ENCODE measurements around the gene FES. TPM values are rescaled to one million over a fixed set of nuclear protein-coding genes. Genes with fewer than 3 reads are reported as not detected.

Gene FES
- total and polyA plus RNA-seq, 4 experiments from 2014 or later: 2.3 to 3.0 TPM; not detected in 2

- peaks cover 2 to 21% of the 10 kb centered on the region in 2 donors for H3K36me3 Mint-ChIP-seq
- ChIA-PET CTCF (ENCODE audit: partially characterized antibody) (interaction anchor here (0.6 to 10.3 kb wide), 22 partner anchors 11 to 699 kb away, joined by 3 to 344 read pairs (median 10); partner anchors contain the start of genes BLM, CIB1, GDPGP1 and MAN2A2), POLR2A (ENCODE audit: partially characterized antibody) (interaction anchor here (0.9 to 10.0 kb wide), 12 partner anchors 11 to 700 kb away, joined by 3 to 315 read pairs (median 10); partner anchors contain the start of genes BLM, CIB1, GDPGP1 and IQGAP1)
- peak overlapping the region in 5 of 7 donors; percentile 4 to 87 (median 53) for H3K27ac Mint-ChIP-seq
- H3K9me3 Mint-ChIP-seq: peaks cover 0 to 6% (median 0%) of the 10 kb centered on the region in 8 donors
- H3K9me3 ChIP-seq (ENCODE audit: control insufficient read depth in 1 of 2, low read length in 2 of 2): no peaks in the 10 kb centered on the region
- no peaks in the 10 kb centered on the region for H3K27me3 ChIP-seq (ENCODE audit: insufficient read depth, low read length)
- intact Hi-C loops (cut with micrococcal nuclease): loop anchor here (5.0 to 10.0 kb wide), 2 partner anchors 542 to 924 kb away; no protein-coding TSS in a partner anchor
- H3K4me3 ChIP-seq (ENCODE audit: low read length in 2 of 2): no peak overlapping the region
- DNase-seq: no peak
- H3K4me1 Mint-ChIP-seq: peaks cover 35 to 75% (median 54%) of the 10 kb centered on the region in 4 donors
- H3K27me3 Mint-ChIP-seq: no peaks in the 10 kb centered on the region
- H3K36me3 ChIP-seq (ENCODE audit: insufficient read depth, low read length): no peaks in the 10 kb centered on the region
- H3K4me1 ChIP-seq (ENCODE audit: insufficient read depth, low read length): peaks cover 58% of the 10 kb centered on the region
- H3K27ac ChIP-seq (ENCODE audit: low read depth, low read length): peak overlapping the region; percentile 82
- peak overlapping the region; percentile 13 to 98 (median 56) for H3K4me3 Mint-ChIP-seq
Observed at GRCh38 chr15:90933301-90933700, 49.0 kb downstream of the FES start.

GRCh38 chr15:90934256-90934948 lies 50.1 kb downstream of the FES start:
- intact Hi-C loops (cut with micrococcal nuclease): loop anchor here (1.0 to 10.0 kb wide), 6 partner anchors 32 to 923 kb away; partner anchors contain the start of genes BLM and VPS33B
- Histone ChIP-seq H3K27me3 (ENCODE audit: insufficient read depth, low read length) (no peaks in the 10 kb centered on the region), H3K27ac (ENCODE audit: low read depth, low read length) (peak overlapping the region; percentile 72), H3K9me3 (ENCODE audit: control insufficient read depth in 1 of 2, low read length in 2 of 2) (no peaks in the 10 kb centered on the region), H3K36me3 (ENCODE audit: insufficient read depth, low read length) (peaks cover 4% of the 10 kb centered on the region), H3K4me1 (ENCODE audit: insufficient read depth, low read length) (peaks cover 52% of the 10 kb centered on the region), H3K4me3 (ENCODE audit: low read length in 2 of 2) (peak overlapping the region; percentile 53 to 91)
- peak overlapping the region; percentile 89 to 97 (median 91) for H3K4me3 Mint-ChIP-seq
- H3K27ac Mint-ChIP-seq: peak overlapping the region; percentile 87 to 99 (median 97)
- ChIA-PET POLR2A (ENCODE audit: partially characterized antibody) (interaction anchor here (0.7 to 10.0 kb wide), 16 partner anchors 8 to 701 kb away, joined by 3 to 315 read pairs (median 6); partner anchors contain the start of genes BLM, CIB1, GDPGP1 and IQGAP1), CTCF (ENCODE audit: partially characterized antibody) (interaction anchor here (0.6 to 10.3 kb wide), 27 partner anchors 9 to 669 kb away, joined by 3 to 344 read pairs (median 5); partner anchors contain the start of genes BLM, MAN2A2, NGRN and RCCD1)
- no peaks in the 10 kb centered on the region for H3K27me3 Mint-ChIP-seq
- peaks cover 3 to 21% of the 10 kb centered on the region in 2 donors for H3K36me3 Mint-ChIP-seq
- peak; percentile 82 to 89 (median 84) for DNase-seq
- peaks cover 32 to 69% (median 50%) of the 10 kb centered on the region in 4 donors for H3K4me1 Mint-ChIP-seq
- peaks cover 0 to 6% (median 0%) of the 10 kb centered on the region in 8 donors for H3K9me3 Mint-ChIP-seq

GRCh38 chr15:90934949-90935751 lies 50.8 kb downstream of the FES start, which contains the start of gene UNC45A:
Gene UNC45A (plus strand): TSS chr15:90935285. CDS start chr15:90935325, 40 bp downstream.
- H3K9me3 ChIP-seq (ENCODE audit: control insufficient read depth in 1 of 2, low read length in 2 of 2): no peaks in the 10 kb centered on the region
- Mint-ChIP-seq H3K36me3 (peaks cover 8 to 23% of the 10 kb centered on the region in 2 donors), H3K4me1 (peaks cover 29 to 61% (median 44%) of the 10 kb centered on the region in 4 donors), H3K4me3 (peak within 1 kb of the TSS; percentile 89 to 97 (median 91)), H3K27ac (peak within 1 kb of the TSS; percentile 87 to 99 (median 97)), H3K27me3 (no peaks in the 10 kb centered on the region), H3K9me3 (peaks cover 0 to 6% (median 0%) of the 10 kb centered on the region in 8 donors)
- H3K4me3 ChIP-seq (ENCODE audit: low read length in 2 of 2): peak within 1 kb of the TSS; percentile 53 to 91
- peaks cover 12% of the 10 kb centered on the region for H3K36me3 ChIP-seq (ENCODE audit: insufficient read depth, low read length)
- peaks cover 49% of the 10 kb centered on the region for H3K4me1 ChIP-seq (ENCODE audit: insufficient read depth, low read length)
- H3K27me3 ChIP-seq (ENCODE audit: insufficient read depth, low read length): no peaks in the 10 kb centered on the region
- peak; percentile 94 to 96 (median 96) for DNase-seq
- ChIA-PET CTCF (ENCODE audit: partially characterized antibody) (interaction anchor here (0.6 to 10.3 kb wide), 25 partner anchors 9 to 674 kb away, joined by 3 to 344 read pairs (median 5); partner anchors contain the start of genes BLM, MAN2A2, NGRN and RCCD1), POLR2A (ENCODE audit: partially characterized antibody) (interaction anchor here (0.7 to 10.0 kb wide), 22 partner anchors 9 to 702 kb away, joined by 3 to 315 read pairs (median 6); partner anchors contain the start of genes BLM, CIB1, GDPGP1 and IQGAP1)
- intact Hi-C loops (cut with micrococcal nuclease): loop anchor here (1.0 to 10.0 kb wide), 8 partner anchors 20 to 922 kb away; partner anchors contain the start of genes BLM, PRC1 and VPS33B
- H3K27ac ChIP-seq (ENCODE audit: low read depth, low read length): peak within 1 kb of the TSS; percentile 72

- Histone ChIP-seq H3K9me3 (ENCODE audit: control insufficient read depth in 1 of 2, low read length in 2 of 2) (no peaks in the 10 kb centered on the region), H3K36me3 (ENCODE audit: insufficient read depth, low read length) (peaks cover 25% of the 10 kb centered on the region), H3K27ac (ENCODE audit: low read depth, low read length) (no peak overlapping the region), H3K4me3 (ENCODE audit: low read length in 2 of 2) (no peak overlapping the region), H3K4me1 (ENCODE audit: insufficient read depth, low read length) (peaks cover 36% of the 10 kb centered on the region), H3K27me3 (ENCODE audit: insufficient read depth, low read length) (no peaks in the 10 kb centered on the region)
- H3K27ac Mint-ChIP-seq: peak overlapping the region in 5 of 7 donors; percentile 52 to 87 (median 70)
- H3K9me3 Mint-ChIP-seq: peaks cover 0 to 6% (median 0%) of the 10 kb centered on the region in 8 donors
- CTCF ChIA-PET (ENCODE audit: partially characterized antibody): interaction anchor here (8.8 to 10.3 kb wide), 2 partner anchors 20 to 33 kb away, joined by 155 to 344 read pairs; partner anchors contain the start of genes MAN2A2 and RCCD1
- H3K4me3 Mint-ChIP-seq: peak overlapping the region; percentile 62 to 97 (median 90)
- intact Hi-C loops (cut with micrococcal nuclease): loop anchor here (10.0 kb wide), 1 partner anchor 538 kb away; no protein-coding TSS in a partner anchor
- no peaks in the 10 kb centered on the region for H3K27me3 Mint-ChIP-seq
- POLR2A ChIA-PET (ENCODE audit: partially characterized antibody): interaction anchor here (0.7 to 10.0 kb wide), 4 partner anchors 17 to 85 kb away, joined by 3 to 315 read pairs (median 70); partner anchors contain the start of genes MAN2A2, PRC1, RCCD1 and VPS33B
- H3K36me3 Mint-ChIP-seq: peaks cover 19 to 30% of the 10 kb centered on the region in 2 donors
- no peak for DNase-seq
- H3K4me1 Mint-ChIP-seq: peaks cover 19 to 44% (median 32%) of the 10 kb centered on the region in 4 donors
Observed at GRCh38 chr15:90936823-90937222, 52.5 kb downstream of the FES start.

GRCh38 chr15:90938261-90938660 lies 54.0 kb downstream of the FES start:
- peaks cover 39% of the 10 kb centered on the region for H3K36me3 ChIP-seq (ENCODE audit: insufficient read depth, low read length)
- DNase-seq: no peak
- H3K9me3 ChIP-seq (ENCODE audit: control insufficient read depth in 1 of 2, low read length in 2 of 2): no peaks in the 10 kb centered on the region
- H3K27me3 Mint-ChIP-seq: no peaks in the 10 kb centered on the region
- POLR2A ChIA-PET (ENCODE audit: partially characterized antibody): interaction anchor here (9.8 kb wide), 1 partner anchor 16 kb away, joined by 130 read pairs; the partner anchor contains the start of gene RCCD1
- H3K27ac ChIP-seq (ENCODE audit: low read depth, low read length): no peak overlapping the region
- H3K4me1 ChIP-seq (ENCODE audit: insufficient read depth, low read length): peaks cover 28% of the 10 kb centered on the region
- H3K9me3 Mint-ChIP-seq: peaks cover 0 to 6% (median 0%) of the 10 kb centered on the region in 8 donors
- peaks cover 28 to 43% of the 10 kb centered on the region in 2 donors for H3K36me3 Mint-ChIP-seq
- intact Hi-C loops (cut with micrococcal nuclease): loop anchor here (10.0 kb wide), 1 partner anchor 537 kb away; no protein-coding TSS in a partner anchor
- H3K27ac Mint-ChIP-seq: peak overlapping the region in 3 of 7 donors; percentile 25 to 64 (median 34)
- H3K4me1 Mint-ChIP-seq: peaks cover 14 to 33% (median 26%) of the 10 kb centered on the region in 4 donors
- H3K27me3 ChIP-seq (ENCODE audit: insufficient read depth, low read length): no peaks in the 10 kb centered on the region
- H3K4me3 ChIP-seq (ENCODE audit: low read length in 2 of 2): no peak overlapping the region
- CTCF ChIA-PET (ENCODE audit: partially characterized antibody): no interaction called here
- H3K4me3 Mint-ChIP-seq: no peak overlapping the region

- Histone ChIP-seq H3K4me1 (ENCODE audit: insufficient read depth, low read length) (peaks cover 15% of the 10 kb centered on the region), H3K4me3 (ENCODE audit: low read length in 2 of 2) (no peak overlapping the region), H3K36me3 (ENCODE audit: insufficient read depth, low read length) (peaks cover 51% of the 10 kb centered on the region), H3K27me3 (ENCODE audit: insufficient read depth, low read length) (no peaks in the 10 kb centered on the region), H3K9me3 (ENCODE audit: control insufficient read depth in 1 of 2, low read length in 2 of 2) (no peaks in the 10 kb centered on the region), H3K27ac (ENCODE audit: low read depth, low read length) (no peak overlapping the region)
- DNase-seq: no peak
- H3K27me3 Mint-ChIP-seq: no peaks in the 10 kb centered on the region
- peaks cover 0 to 6% (median 0%) of the 10 kb centered on the region in 8 donors for H3K9me3 Mint-ChIP-seq
- intact Hi-C loops (cut with micrococcal nuclease): loop anchor here (10.0 kb wide), 1 partner anchor 535 kb away; no protein-coding TSS in a partner anchor
- H3K27ac Mint-ChIP-seq: no peak overlapping the region
- CTCF ChIA-PET (ENCODE audit: partially characterized antibody): no interaction called here
- peaks cover 9 to 22% (median 14%) of the 10 kb centered on the region in 4 donors for H3K4me1 Mint-ChIP-seq
- H3K4me3 Mint-ChIP-seq: no peak overlapping the region
- peaks cover 31 to 49% of the 10 kb centered on the region in 2 donors for H3K36me3 Mint-ChIP-seq
- POLR2A ChIA-PET (ENCODE audit: partially characterized antibody): interaction anchor here (2.2 kb wide), 1 partner anchor 15 kb away, joined by 9 read pairs; the partner anchor contains the start of gene RCCD1
Observed at GRCh38 chr15:90939756-90940155, 55.5 kb downstream of the FES start.

All from CD4-positive, alpha-beta memory T cell (primary cell).